ENCODE measurements around the gene ZNF467. TPM values are rescaled to one million over a fixed set of nuclear protein-coding genes. Genes with fewer than 3 reads are reported as not detected.
A peak's percentile ranks its signal among the peaks of the same experiment; 100 is the strongest.

Gene ZNF467
- total RNA-seq, 2 donors from 2014 or later = 0.37 to 0.53 TPM

DNA sequence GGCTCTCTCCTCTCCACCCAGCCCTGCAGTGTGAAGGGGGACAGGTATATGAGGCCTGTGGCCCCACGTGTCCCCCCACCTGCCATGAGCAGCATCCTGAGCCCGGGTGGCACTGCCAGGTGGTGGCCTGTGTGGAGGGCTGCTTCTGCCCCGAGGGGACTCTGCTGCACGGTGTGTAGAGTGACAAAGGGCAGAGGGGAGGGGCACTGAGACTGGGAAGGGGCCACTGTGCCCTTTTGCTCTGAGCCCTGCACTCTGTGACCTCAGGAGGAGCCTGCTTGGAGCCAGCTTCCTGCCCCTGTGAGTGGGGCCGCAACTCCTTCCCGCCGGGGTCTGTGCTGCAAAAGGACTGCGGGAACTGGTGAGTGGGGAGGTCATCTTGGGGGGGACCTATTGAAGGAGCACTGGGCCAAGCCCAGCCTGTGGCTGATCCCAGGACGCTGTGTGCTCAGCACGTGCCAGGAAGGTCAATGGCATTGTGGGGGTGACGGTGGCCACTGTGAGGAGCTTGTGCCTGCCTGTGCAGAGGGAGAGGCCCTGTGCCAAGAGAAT is 15.0 kb upstream of the ZNF467 start:
- Mint-ChIP-seq H3K27ac (no peak overlapping the region), H3K27me3 (ENCODE audit: low read depth) (peaks cover 23% of the 10 kb centered on the region), H3K4me1 (ENCODE audit: low read depth) (peaks cover 6% of the 10 kb centered on the region), H3K9me3 (no peaks in the 10 kb centered on the region), H3K4me3 (no peak overlapping the region), H3K36me3 (ENCODE audit: insufficient read depth in 2 of 2) (no peaks in the 10 kb centered on the region)
- DNase-seq (no peak), ATAC-seq (replicated peaks in 1 of 2) (no peak)

DNA sequence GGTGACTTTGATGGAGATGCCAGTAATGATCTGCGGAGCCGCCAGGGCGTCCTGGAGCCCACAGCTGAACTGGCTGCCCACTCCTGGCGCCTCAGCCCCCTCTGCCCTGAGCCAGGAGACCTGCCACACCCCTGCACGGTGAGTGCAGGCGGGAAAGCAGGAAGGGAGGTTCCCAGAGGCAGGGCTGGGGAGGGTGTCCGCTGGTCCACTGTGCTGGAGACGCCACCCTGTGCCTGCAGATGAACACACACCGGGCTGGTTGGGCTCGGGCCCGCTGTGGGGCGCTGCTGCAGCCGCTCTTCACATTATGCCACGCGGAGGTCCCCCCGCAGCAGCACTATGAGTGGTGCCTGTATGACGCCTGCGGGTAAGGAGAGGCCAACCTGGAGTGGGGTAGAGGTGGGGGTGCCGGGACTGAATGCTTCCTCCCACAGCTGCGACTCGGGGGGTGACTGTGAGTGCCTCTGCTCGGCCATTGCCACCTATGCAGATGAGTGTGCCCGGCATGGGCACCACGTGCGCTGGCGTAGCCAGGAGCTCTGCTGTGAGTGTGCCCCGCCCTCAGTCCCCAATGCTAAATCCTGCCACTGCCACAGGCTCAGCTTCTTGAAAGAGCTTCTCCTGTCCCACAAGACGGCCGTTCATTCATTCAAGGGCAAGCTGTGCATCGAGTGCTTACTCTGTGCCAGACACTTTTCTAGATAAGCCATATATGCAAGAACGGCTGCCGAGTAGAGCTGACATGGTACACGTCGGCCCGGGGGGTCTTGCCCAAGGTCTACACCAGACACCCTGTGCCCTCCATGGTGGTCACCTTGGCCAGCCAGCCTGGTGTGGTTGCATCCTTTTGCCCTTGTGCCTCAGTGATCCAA is 14.3 kb upstream of the ZNF467 start:
- ATAC-seq (replicated peaks in 1 of 2) = peak; percentile 49 to 66
- peaks cover 6% of the 10 kb centered on the region for H3K4me1 Mint-ChIP-seq (ENCODE audit: low read depth)
- H3K36me3 Mint-ChIP-seq (ENCODE audit: insufficient read depth in 2 of 2) = no peaks in the 10 kb centered on the region
- no peaks in the 10 kb centered on the region for H3K9me3 Mint-ChIP-seq
- no peak overlapping the region for H3K27ac Mint-ChIP-seq
- peaks cover 23% of the 10 kb centered on the region for H3K27me3 Mint-ChIP-seq (ENCODE audit: low read depth)
- H3K4me3 Mint-ChIP-seq = no peak overlapping the region
- peak; percentile 29 to 33 for DNase-seq

DNA sequence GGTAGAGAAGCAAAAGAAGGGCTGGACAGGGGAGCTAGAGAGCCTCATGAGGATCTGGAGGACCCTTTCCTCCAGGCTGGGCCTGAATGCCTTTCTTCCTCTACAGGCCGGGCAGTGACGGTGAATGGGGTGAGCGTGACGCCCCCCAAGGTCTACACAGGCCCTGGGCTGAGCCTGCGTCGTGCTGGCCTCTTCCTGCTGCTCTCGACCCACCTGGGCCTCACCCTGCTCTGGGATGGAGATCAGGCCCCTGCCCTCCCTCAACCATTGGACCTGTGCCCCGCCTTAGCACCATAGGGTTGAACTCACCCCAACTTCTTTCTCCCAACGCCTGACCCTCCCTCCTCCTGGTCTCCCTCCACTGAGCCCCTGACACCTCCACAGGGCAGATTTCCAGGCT is 12.6 kb upstream of the ZNF467 start:
- DNase-seq = no peak
- Mint-ChIP-seq H3K4me1 (ENCODE audit: low read depth) (peaks cover 6% of the 10 kb centered on the region), H3K27ac (no peak overlapping the region), H3K27me3 (ENCODE audit: low read depth) (peaks cover 20% of the 10 kb centered on the region), H3K4me3 (no peak overlapping the region), H3K36me3 (ENCODE audit: insufficient read depth in 2 of 2) (no peaks in the 10 kb centered on the region), H3K9me3 (no peaks in the 10 kb centered on the region)
- ATAC-seq (replicated peaks in 1 of 2) = no peak

DNA sequence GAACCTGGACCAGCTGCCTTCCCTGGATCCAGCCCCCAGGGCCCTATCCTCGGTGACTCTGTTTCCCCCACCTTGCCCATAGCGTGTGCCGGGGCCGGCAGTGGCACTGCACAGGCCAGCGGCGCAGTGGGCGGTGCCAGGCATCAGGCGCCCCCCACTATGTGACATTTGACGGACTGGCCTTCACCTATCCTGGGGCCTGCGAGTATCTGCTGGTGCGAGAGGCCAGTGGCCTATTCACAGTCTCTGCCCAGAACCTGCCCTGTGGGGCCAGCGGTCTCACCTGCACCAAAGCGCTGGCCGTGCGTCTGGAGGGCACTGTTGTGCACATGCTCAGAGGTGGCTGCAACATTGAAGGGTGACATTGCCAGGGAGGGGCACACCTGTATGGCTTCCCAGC is 12.0 kb upstream of the ZNF467 start:
- no peak for ATAC-seq (replicated peaks in 1 of 2)
- Mint-ChIP-seq H3K4me3 (no peak overlapping the region), H3K4me1 (ENCODE audit: low read depth) (peaks cover 6% of the 10 kb centered on the region), H3K27me3 (ENCODE audit: low read depth) (peaks cover 15% of the 10 kb centered on the region), H3K36me3 (ENCODE audit: insufficient read depth in 2 of 2) (no peaks in the 10 kb centered on the region), H3K27ac (no peak overlapping the region), H3K9me3 (no peaks in the 10 kb centered on the region)
- DNase-seq = no peak

DNA sequence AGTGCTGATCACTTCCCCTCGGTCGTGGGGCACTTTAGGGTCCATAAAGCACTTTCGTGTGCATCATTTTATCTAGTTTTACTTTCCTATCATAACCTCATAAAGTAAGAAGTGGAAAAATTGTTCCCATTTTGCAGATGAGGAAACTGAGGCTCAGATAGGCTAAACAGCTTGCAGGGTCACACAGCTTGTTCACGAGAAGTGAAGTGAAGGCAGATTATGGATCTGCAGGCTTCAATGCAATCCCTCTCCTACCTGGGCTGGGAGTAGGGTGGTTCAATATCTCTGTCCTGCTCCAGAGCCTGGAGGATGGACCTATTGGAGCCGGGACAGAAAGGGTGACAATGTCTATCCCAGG is 10.8 kb upstream of the ZNF467 start:
- Mint-ChIP-seq H3K36me3 (ENCODE audit: insufficient read depth in 2 of 2) (no peaks in the 10 kb centered on the region), H3K4me3 (no peak overlapping the region), H3K27ac (no peak overlapping the region), H3K4me1 (ENCODE audit: low read depth) (no peaks in the 10 kb centered on the region), H3K9me3 (no peaks in the 10 kb centered on the region), H3K27me3 (ENCODE audit: low read depth) (peaks cover 8% of the 10 kb centered on the region)
- ATAC-seq (replicated peaks in 1 of 2) (no peak), DNase-seq (no peak)

DNA sequence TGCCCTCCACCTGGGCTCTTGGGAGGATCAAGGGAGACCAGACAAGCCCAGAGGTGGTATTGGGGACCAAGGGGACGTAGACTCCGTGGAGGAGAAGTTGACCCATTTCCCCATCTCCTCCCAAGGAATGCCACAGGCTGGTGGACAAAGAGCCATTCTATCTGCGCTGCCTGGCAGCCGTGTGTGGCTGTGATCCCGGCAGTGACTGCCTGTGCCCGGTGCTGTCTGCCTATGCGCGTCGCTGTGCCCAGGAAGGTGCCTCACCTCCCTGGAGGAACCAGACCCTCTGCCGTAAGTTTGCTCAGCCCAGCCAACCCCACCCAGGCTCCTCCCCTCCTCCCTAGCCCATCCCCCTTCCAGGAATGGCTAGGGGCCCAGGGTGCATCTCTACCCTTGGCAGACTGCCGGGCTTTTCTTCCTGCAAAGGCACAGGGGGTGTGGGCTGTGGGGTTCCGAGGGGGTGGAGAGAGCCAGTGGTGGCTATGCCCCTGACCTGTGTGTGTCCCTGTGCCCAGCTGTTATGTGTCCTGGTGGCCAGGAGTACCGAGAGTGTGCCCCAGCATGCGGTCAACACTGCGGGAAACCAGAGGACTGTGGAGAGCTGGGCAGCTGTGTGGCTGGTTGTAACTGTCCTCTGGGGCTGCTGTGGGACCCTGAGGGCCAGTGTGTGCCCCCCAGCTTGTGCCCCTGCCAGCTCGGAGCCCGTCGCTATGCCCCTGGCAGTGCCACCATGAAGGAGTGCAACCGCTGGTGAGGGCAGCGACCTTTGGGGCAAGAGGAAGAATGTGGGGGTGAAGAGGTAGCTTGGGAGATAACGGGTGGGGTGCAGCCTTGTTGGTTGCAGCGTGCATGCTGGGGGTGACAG is 10.2 kb upstream of the ZNF467 start:
- ATAC-seq (replicated peaks in 1 of 2) = no peak
- no peaks in the 10 kb centered on the region for H3K9me3 Mint-ChIP-seq
- DNase-seq = no peak
- H3K4me3 Mint-ChIP-seq = no peak overlapping the region
- peaks cover 5% of the 10 kb centered on the region for H3K27me3 Mint-ChIP-seq (ENCODE audit: low read depth)
- H3K36me3 Mint-ChIP-seq (ENCODE audit: insufficient read depth in 2 of 2) = no peaks in the 10 kb centered on the region
- no peak overlapping the region for H3K27ac Mint-ChIP-seq
- H3K4me1 Mint-ChIP-seq (ENCODE audit: low read depth) = no peaks in the 10 kb centered on the region

DNA sequence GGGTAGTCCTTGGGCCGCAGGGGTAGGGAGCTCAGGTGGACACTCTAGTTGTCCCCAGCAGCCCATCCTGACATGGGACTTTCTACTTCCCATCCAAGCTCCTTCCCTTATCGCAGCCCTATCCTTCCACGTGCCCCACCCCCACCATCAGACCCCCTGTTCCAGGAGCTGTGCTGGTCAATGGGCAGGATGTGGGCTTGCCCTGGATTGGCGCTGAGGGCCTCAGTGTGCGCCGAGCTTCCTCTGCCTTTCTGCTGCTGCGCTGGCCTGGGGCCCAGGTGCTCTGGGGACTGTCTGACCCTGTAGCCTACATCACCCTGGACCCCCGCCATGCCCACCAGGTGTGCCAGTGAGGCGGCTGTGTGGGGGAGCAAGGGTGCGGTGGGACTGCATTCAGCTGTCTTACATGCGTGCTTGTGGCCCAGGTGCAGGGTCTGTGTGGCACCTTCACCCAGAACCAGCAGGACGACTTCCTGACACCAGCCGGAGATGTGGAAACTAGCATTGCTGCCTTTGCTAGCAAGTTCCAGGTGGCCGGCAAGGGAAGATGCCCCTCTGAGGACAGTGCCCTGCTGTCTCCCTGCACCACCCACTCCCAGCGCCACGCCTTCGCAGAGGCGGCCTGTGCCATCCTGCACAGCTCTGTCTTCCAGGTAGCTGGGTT is 9.4 kb upstream of the ZNF467 start:
- Mint-ChIP-seq H3K36me3 (ENCODE audit: insufficient read depth in 2 of 2) (no peaks in the 10 kb centered on the region), H3K4me1 (ENCODE audit: low read depth) (no peaks in the 10 kb centered on the region), H3K9me3 (no peaks in the 10 kb centered on the region), H3K4me3 (no peak overlapping the region), H3K27ac (no peak overlapping the region), H3K27me3 (ENCODE audit: low read depth) (no peaks in the 10 kb centered on the region)
- ATAC-seq (replicated peaks in 1 of 2) (no peak), DNase-seq (no peak)

DNA sequence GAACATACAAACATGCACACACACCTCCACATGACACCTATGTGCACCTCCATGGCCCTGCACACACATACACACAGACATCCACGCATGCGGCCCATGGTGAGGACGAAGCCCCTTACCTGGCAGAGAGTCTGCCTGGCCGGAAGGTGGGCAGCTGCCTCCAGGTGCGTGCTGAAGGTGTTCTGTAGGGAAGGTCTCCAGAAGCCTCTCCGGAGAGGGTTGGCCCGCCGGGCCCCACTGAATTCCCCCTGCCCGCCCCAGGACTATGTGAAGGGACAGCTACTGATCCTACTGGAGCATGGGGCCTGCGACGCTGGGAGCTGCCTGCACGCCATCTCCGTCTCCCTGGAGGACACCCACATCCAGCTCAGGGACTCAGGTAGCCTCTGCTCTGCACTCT is 8.5 kb upstream of the ZNF467 start:
- no peak for ATAC-seq (replicated peaks in 1 of 2)
- H3K9me3 Mint-ChIP-seq = no peaks in the 10 kb centered on the region
- no peaks in the 10 kb centered on the region for H3K27me3 Mint-ChIP-seq (ENCODE audit: low read depth)
- H3K27ac Mint-ChIP-seq = no peak overlapping the region
- H3K4me3 Mint-ChIP-seq = no peak overlapping the region
- DNase-seq = no peak
- no peaks in the 10 kb centered on the region for H3K4me1 Mint-ChIP-seq (ENCODE audit: low read depth)
- H3K36me3 Mint-ChIP-seq (ENCODE audit: insufficient read depth in 2 of 2) = no peaks in the 10 kb centered on the region

DNA sequence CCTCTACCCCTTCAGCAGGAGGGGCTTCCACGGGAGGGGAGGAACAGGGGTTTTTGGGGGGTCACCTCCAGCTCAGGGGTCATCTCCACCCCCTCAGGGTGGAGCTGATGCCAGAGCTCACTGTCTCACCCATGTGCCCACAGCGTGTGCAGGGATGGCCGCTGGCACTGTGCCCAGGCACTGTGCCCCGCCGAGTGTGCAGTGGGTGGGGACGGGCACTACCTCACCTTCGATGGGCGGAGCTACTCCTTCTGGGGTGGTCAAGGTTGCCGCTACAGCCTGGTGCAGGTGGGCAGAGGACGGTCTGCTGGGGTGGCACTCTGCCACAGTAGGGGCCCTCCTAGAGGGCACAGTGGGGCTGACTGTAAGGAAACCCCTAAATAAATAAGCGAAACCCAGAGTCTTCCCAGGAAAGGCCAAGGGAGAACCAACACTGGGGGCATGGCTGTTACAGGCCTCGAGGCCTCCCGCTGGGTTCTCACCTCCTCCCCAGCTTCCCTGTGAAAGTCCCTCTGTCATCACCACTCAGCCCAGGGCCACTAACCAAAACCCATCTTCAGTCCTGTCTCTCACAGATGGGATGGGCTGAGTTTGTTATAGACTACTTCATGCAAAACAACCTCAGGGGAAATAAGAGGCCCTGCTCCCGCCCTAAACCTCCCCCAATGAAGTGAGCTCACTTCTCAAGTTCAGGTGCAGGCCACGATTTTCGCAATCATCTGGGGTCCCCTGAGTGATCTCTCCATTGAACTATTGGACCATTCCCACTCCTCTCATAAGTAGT is 7.4 kb upstream of the ZNF467 start:
- H3K36me3 Mint-ChIP-seq (ENCODE audit: insufficient read depth in 2 of 2) = no peaks in the 10 kb centered on the region
- no peaks in the 10 kb centered on the region for H3K27me3 Mint-ChIP-seq (ENCODE audit: low read depth)
- no peaks in the 10 kb centered on the region for H3K4me1 Mint-ChIP-seq (ENCODE audit: low read depth)
- no peak overlapping the region for H3K27ac Mint-ChIP-seq
- DNase-seq (no peak), ATAC-seq (replicated peaks in 1 of 2) (no peak)
- no peaks in the 10 kb centered on the region for H3K9me3 Mint-ChIP-seq
- H3K4me3 Mint-ChIP-seq = no peak overlapping the region

DNA sequence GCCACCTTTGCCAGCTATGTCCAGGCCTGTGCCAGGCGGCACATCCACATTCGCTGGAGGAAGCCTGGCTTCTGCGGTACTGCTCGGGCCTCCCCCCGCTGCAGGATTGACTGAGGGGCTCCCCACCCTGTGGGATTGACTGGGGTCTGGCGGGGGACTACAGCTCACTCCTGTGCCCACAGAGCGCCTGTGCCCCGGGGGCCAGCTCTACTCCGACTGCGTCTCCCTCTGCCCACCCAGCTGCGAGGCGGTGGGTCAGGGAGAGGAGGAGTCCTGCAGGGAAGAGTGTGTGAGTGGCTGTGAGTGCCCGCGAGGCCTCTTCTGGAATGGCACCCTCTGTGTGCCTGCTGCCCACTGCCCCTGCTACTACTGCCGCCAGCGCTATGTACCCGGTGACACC is 6.7 kb upstream of the ZNF467 start:
- DNase-seq (no peak), ATAC-seq (replicated peaks in 1 of 2) (no peak)
- Mint-ChIP-seq H3K4me3 (no peak overlapping the region), H3K36me3 (ENCODE audit: insufficient read depth in 2 of 2) (no peaks in the 10 kb centered on the region), H3K9me3 (no peaks in the 10 kb centered on the region), H3K27ac (no peak overlapping the region), H3K27me3 (ENCODE audit: low read depth) (no peaks in the 10 kb centered on the region), H3K4me1 (ENCODE audit: low read depth) (peaks cover 3% of the 10 kb centered on the region)

DNA sequence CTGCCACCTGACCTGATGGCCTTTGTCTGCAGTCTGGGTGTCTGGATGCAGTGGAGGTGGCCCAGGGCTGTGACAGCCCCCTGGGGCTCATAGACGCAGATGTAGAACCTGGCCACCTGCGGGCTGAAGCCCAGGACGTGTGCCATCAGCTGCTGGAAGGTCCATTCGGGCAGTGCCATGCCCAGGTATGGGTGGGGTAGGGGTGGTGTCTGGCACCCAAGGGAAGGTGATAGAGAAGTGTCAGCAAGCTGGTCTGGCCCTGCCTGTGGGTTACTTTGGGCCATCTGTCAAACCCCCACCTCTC is 6.1 kb upstream of the ZNF467 start:
- H3K27ac Mint-ChIP-seq = no peak overlapping the region
- no peaks in the 10 kb centered on the region for H3K9me3 Mint-ChIP-seq
- DNase-seq (no peak), ATAC-seq (replicated peaks in 1 of 2) (no peak)
- H3K36me3 Mint-ChIP-seq (ENCODE audit: insufficient read depth in 2 of 2) = no peaks in the 10 kb centered on the region
- peaks cover 5% of the 10 kb centered on the region for H3K4me1 Mint-ChIP-seq (ENCODE audit: low read depth)
- no peaks in the 10 kb centered on the region for H3K27me3 Mint-ChIP-seq (ENCODE audit: low read depth)
- no peak overlapping the region for H3K4me3 Mint-ChIP-seq

DNA sequence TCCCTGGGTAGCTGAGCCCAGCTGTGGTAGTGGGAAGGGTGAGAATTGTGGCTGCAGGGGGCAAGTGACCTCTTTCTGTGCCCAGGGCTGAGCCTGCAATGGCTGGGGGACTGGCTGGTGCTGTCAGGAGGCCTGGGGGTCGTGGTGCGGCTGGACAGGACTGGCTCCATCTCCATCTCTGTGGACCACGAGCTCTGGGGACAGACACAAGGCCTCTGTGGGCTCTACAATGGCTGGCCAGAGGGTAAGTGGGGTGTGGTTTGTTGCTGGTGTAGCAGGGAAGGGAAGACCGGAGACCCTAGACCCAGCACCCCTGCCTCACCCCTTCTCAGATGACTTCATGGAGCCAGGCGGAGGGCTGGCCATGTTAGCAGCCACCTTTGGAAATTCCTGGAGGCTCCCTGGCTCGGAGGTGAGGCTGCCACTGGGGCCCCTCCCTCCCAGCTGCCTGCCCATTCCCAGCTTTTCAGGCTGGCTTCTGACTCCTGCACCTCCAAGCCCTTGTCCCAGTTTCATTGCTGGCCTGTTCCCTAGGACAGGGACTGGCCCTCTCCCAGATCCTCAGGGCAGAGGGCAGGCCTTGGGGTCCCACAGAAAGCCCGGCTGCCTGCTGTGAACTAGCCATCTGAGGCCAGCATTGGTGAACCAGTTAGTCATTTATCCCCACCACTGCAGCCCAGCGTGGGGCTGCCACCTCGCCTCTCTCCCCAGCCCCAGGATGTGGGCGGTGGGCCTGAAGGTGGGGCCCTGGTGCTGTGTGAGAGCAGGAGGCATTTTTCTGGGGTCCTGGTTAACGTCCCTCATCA is 5.5 kb upstream of the ZNF467 start:
- H3K27me3 Mint-ChIP-seq (ENCODE audit: low read depth) = no peaks in the 10 kb centered on the region

More for the DNA sequence above, 5.5 kb upstream of the ZNF467 start:
- ATAC-seq (replicated peaks in 1 of 2) (no peak), DNase-seq (no peak)
- no peaks in the 10 kb centered on the region for H3K9me3 Mint-ChIP-seq
- no peak overlapping the region for H3K27ac Mint-ChIP-seq
- H3K36me3 Mint-ChIP-seq (ENCODE audit: insufficient read depth in 2 of 2) = no peaks in the 10 kb centered on the region
- peaks cover 5% of the 10 kb centered on the region for H3K4me1 Mint-ChIP-seq (ENCODE audit: low read depth)
- H3K4me3 Mint-ChIP-seq = no peak overlapping the region
